Gastroesophageal sphincter (tissue), 4 donors: Measurements from ENCODE around the gene RTL10. TPM values are rescaled to one million over a fixed set of nuclear protein-coding genes. Genes with fewer than 3 reads are reported as not detected.

Experiments
- ATAC-seq: fragments of 150-250 bp; one replicate; pipeline ENCODE4 v1.9.1; 2016; ENCODE audit warnings: mild to moderate bottlenecking, moderate library complexity
- H3K27ac ChIP-seq, 4 donors: fragments of 200-600 bp; sonication (generic) in 3 of 4; 1 replicate in 3 of 4; 2 replicates in 1 of 4; pipeline ENCODE4 v1.5.1; 2016 to 2019
- H3K27me3 ChIP-seq: fragments of 200-600 bp; sonication (generic); one replicate; pipeline ENCODE4 v1.5.1; 2019
- H3K36me3 ChIP-seq, 2 donors: fragments of 200-600 bp; sonication (generic); one replicate each; pipeline ENCODE4 v1.5.1; 2019; ENCODE audit warnings: control low read depth in 1 of 2
- H3K4me1 ChIP-seq, 3 donors: fragments of 200-600 bp; sonication (generic); 1 replicate in 2 of 3; 2 replicates in 1 of 3; pipeline ENCODE4 v1.5.1; 2016 to 2019; ENCODE audit warnings: control low read depth in 2 of 3
- H3K4me3 ChIP-seq, 2 donors: fragments of 200-600 bp; sonication (generic); one replicate each; pipeline ENCODE4 v1.5.1; 2019; ENCODE audit warnings: mild to moderate bottlenecking in 1 of 2, moderate library complexity in 1 of 2
- H3K9me3 ChIP-seq, 3 donors: fragments of 200-600 bp; sonication (generic); one replicate each; pipeline ENCODE4 v1.5.1; 2017 to 2019; ENCODE audit warnings: control low read depth in 2 of 3
- CTCF ChIP-seq, 4 experiments: fragments of 200-600 bp in 2 of 4; fragments of 450-650 bp in 2 of 4; sonication (generic) in 1 of 4; IDR thresholded peaks; one replicate each; pipeline ENCODE4 v1.5.1; 2017 to 2019; ENCODE audit warnings: antibody characterized with exemption in 4 of 4, mild to moderate bottlenecking in 2 of 4, moderate library complexity in 2 of 4
- EP300 ChIP-seq: sonication (generic); formaldehyde crosslinking; IDR thresholded peaks from one replicate; pipeline ENCODE4 v1.6.1; 2017; ENCODE audit warnings: antibody characterized with exemption, mild to moderate bottlenecking
- POLR2A ChIP-seq, 2 donors: fragments of 450-650 bp; IDR thresholded peaks; one replicate each; pipeline ENCODE4 v1.6.1; 2017; ENCODE audit warnings: antibody characterized with exemption in 2 of 2, mild to moderate bottlenecking in 2 of 2, moderate library complexity in 1 of 2
- POLR2AphosphoS5 ChIP-seq: sonication (generic); formaldehyde crosslinking; IDR thresholded peaks from one replicate; pipeline ENCODE4 v1.6.1; 2017; ENCODE audit warnings: antibody characterized with exemption
- WGBS, 2 donors: methylation state at CpG; one replicate each; pipeline ENCODE4 v1.1.5; 2018; ENCODE audit warnings: low coverage in 1 of 2; 5-methylcytosine and 5-hydroxymethylcytosine counted together
- total RNA-seq, 4 donors: library from RNA; depleted of rRNA; stranded (reverse); fragments of >200 nt; gene quantifications; one replicate each; pipeline ENCODE4 v1.1.0, GENCODE V29; 2016

Gene RTL10
- total RNA-seq, 4 donors from 2014 or later = 6.6 to 15.9 (median 10.4) TPM

- Histone ChIP-seq H3K27me3 (no peaks in the 10 kb centered on the region), H3K4me3 (no peak overlapping the region), H3K36me3 (peaks cover 0 to under 1% of the 10 kb centered on the region in 2 donors), H3K9me3 (no peaks in the 10 kb centered on the region), H3K27ac (no peak overlapping the region), H3K4me1 (no peaks in the 10 kb centered on the region)
- ATAC-seq = no peak
- TF ChIP-seq POLR2AphosphoS5 (no peak), POLR2A (IDR thresholded peaks at IDR 0.05) (no peak), CTCF (IDR thresholded peaks at IDR 0.05) (no peak), EP300 (no peak)
- WGBS, 2 donors = 93 to 94% methylated on average over 3 to 6 of the region's 7 CpGs
Observed at GRCh38 chr22:19825904-19826618, 28.6 kb downstream of the RTL10 start.

DNA sequence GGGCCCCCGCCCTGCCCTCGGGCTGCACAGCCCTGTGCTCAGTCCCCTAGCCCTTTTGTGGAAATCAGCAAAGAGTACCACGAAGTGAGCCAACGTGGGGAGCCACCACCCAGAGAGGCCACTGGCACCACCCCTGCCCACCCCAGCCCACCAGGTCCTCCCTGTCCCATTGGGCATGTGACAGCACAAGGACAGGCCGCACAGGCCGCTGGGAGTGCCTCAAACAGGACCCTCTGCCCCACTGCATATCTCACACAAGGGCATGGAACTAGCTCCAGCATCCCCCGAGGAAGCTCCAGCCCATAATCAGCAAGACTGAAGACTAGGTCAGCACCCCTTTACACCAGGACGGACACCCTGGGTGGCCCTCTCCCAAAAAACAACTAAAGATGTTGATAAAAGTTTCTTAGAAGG, 29.7 kb downstream of the RTL10 start:
- H3K4me3 ChIP-seq = no peak overlapping the region
- no peak for ATAC-seq
- H3K27me3 ChIP-seq = no peaks in the 10 kb centered on the region
- TF ChIP-seq CTCF (IDR thresholded peaks at IDR 0.05) (no peak), POLR2A (IDR thresholded peaks at IDR 0.05) (no peak), POLR2AphosphoS5 (no peak), EP300 (no peak)
- no CpG with 5 or more reads among the region's 8 CpGs for WGBS, 2 donors
- H3K4me1 ChIP-seq = no peaks in the 10 kb centered on the region
- peaks cover 0 to 11% of the 10 kb centered on the region in 2 donors for H3K36me3 ChIP-seq
- H3K9me3 ChIP-seq = no peaks in the 10 kb centered on the region
- H3K27ac ChIP-seq = no peak overlapping the region

GRCh38 chr22:19824212-19824925, 30.3 kb downstream of the RTL10 start:
- no peaks in the 10 kb centered on the region for H3K4me1 ChIP-seq
- H3K36me3 ChIP-seq = peaks cover 0 to 15% of the 10 kb centered on the region in 2 donors
- no peaks in the 10 kb centered on the region for H3K9me3 ChIP-seq
- ATAC-seq = no peak
- 89% methylated on average over 8 of the region's 16 CpGs; no CpG with 5 or more reads in 1 of the 2 donors for WGBS, 2 donors
- H3K27ac ChIP-seq = no peak overlapping the region
- TF ChIP-seq EP300 (no peak), POLR2A (IDR thresholded peaks at IDR 0.05) (no peak), CTCF (IDR thresholded peaks at IDR 0.05) (no peak), POLR2AphosphoS5 (no peak)
- H3K27me3 ChIP-seq = no peaks in the 10 kb centered on the region
- H3K4me3 ChIP-seq = no peak overlapping the region

- Histone ChIP-seq H3K27ac (no peak overlapping the region), H3K9me3 (no peaks in the 10 kb centered on the region), H3K27me3 (no peaks in the 10 kb centered on the region), H3K4me1 (no peaks in the 10 kb centered on the region), H3K36me3 (peaks cover 0 to 15% of the 10 kb centered on the region in 2 donors), H3K4me3 (no peak overlapping the region)
- no peak for TF ChIP-seq POLR2A (IDR thresholded peaks at IDR 0.05)
- no peak for TF ChIP-seq CTCF (IDR thresholded peaks at IDR 0.05)
- no peak for TF ChIP-seq EP300
- no peak for TF ChIP-seq POLR2AphosphoS5
- 95 to 100% methylated on average over 3 of the region's 9 CpGs for WGBS, 2 donors
- ATAC-seq = no peak
Observed at GRCh38 chr22:19823902-19824211, 30.8 kb downstream of the RTL10 start.
